H1 (cell line): Measurements from ENCODE around the gene CARD18. TPM values are rescaled to one million over a fixed set of nuclear protein-coding genes. Genes with fewer than 3 reads are reported as not detected.

Experiments used
- CTCF ChIA-PET: fragments of 300-600 bp; sonication (Branson Sonifier 250); formaldehyde crosslinking; loops from one replicate; lab custom pipeline; 2021; ENCODE audit not compliant: partially characterized antibody; lab: Charles Lee
- POLR2A ChIA-PET: fragments of 300-600 bp; sonication (Branson Sonifier 250); formaldehyde crosslinking; loops from one replicate; lab custom pipeline; 2021; ENCODE audit warnings: inconsistent platforms; ENCODE audit not compliant: partially characterized antibody; lab: Charles Lee
- DNase-seq, 2 experiments: peaks; one replicate each; pipeline versions ENCODE4 v3.0.0 to v3.0.0-alpha.2; 2010 to 2022; ENCODE audit warnings: low spot score in 2 of 2, low read depth in 1 of 2, mixed read lengths in 1 of 2
- FAIRE-seq: peaks from 2 replicates; lab custom pipeline; 2011; peaks lifted over from hg19 to GRCh38; lab: Jason Lieb, UNC
- H2AFZ ChIP-seq: 2 replicates; pipeline ENCODE4 v1.8.1; 2012; ENCODE audit warnings: low read length, inconsistent platforms
- H2AK5ac ChIP-seq: 2 replicates; pipeline ENCODE4 v1.6.1; 2013; ENCODE audit warnings: low read depth, low read length
- H2BK120ac ChIP-seq: replicated peaks from 2 replicates; pipeline ENCODE3; 2013; ENCODE audit warnings: low read depth, low read length, inconsistent platforms
- H2BK12ac ChIP-seq: 2 replicates; pipeline ENCODE4 v1.6.1; 2013; ENCODE audit warnings: low read depth, low read length
- H2BK15ac ChIP-seq: 2 replicates; pipeline ENCODE4 v1.6.1; 2013; ENCODE audit warnings: low read length
- H2BK20ac ChIP-seq: 2 replicates; pipeline ENCODE4 v1.6.1; 2013; ENCODE audit warnings: low read length
- H2BK5ac ChIP-seq: 2 replicates; pipeline ENCODE4 v1.6.1; 2013; ENCODE audit warnings: low read depth, low read length
- H3K14ac ChIP-seq: 2 replicates; pipeline ENCODE4 v1.6.1; 2013; ENCODE audit warnings: inconsistent platforms; ENCODE audit not compliant: insufficient read length
- H3K18ac ChIP-seq: 2 replicates; pipeline ENCODE4 v1.6.1; 2013; ENCODE audit warnings: low read length; ENCODE audit errors: extremely low read depth
- H3K23ac ChIP-seq: 2 replicates; pipeline ENCODE4 v1.6.1; 2013; ENCODE audit warnings: inconsistent platforms; ENCODE audit not compliant: insufficient read length
- H3K23me2 ChIP-seq: 2 replicates; pipeline ENCODE4 v1.6.1; 2013; ENCODE audit warnings: low read depth, low read length
- H3K27ac ChIP-seq: 2 replicates; pipeline ENCODE4 v1.6.1; 2011; ENCODE audit warnings: low read depth, low read length, inconsistent platforms
- H3K27me3 ChIP-seq, 4 experiments: replicated peaks in 1 of 4; 1 replicate in 1 of 4; 2 replicates in 3 of 4; pipeline versions ENCODE4 v1.6.1 to v1.8.1; 2011 to 2013; ENCODE audit warnings: low read length in 3 of 4, mild to moderate bottlenecking in 3 of 4, inconsistent platforms in 2 of 4, mixed read lengths in 2 of 4, moderate library complexity in 1 of 4; ENCODE audit not compliant: control insufficient read depth in 3 of 4, insufficient read depth in 3 of 4; ENCODE audit errors: extremely low read depth in 1 of 4
- H3K36me3 ChIP-seq, 4 experiments: 2 replicates each; pipeline versions ENCODE4 v1.6.1 to v1.8.1; 2011 to 2013; ENCODE audit warnings: mild to moderate bottlenecking in 4 of 4, low read length in 3 of 4, moderate library complexity in 2 of 4, control low read depth in 1 of 4, inconsistent platforms in 1 of 4; ENCODE audit not compliant: insufficient read depth in 4 of 4, control insufficient read depth in 2 of 4
- H3K4ac ChIP-seq: replicated peaks from 2 replicates; pipeline ENCODE3; 2013; ENCODE audit warnings: low read length, low read depth, mixed read lengths, inconsistent platforms; ENCODE audit not compliant: insufficient read length
- H3K4me1 ChIP-seq, 4 experiments: replicated peaks in 1 of 4; 1 replicate in 1 of 4; 2 replicates in 3 of 4; pipeline versions ENCODE4 v1.6.1 to v1.8.1; 2011 to 2013; ENCODE audit warnings: low read length in 3 of 4, inconsistent platforms in 2 of 4, mixed read lengths in 1 of 4; ENCODE audit not compliant: insufficient read depth in 4 of 4, control insufficient read depth in 3 of 4
- H3K4me2 ChIP-seq, 2 experiments: 2 replicates each; pipeline versions ENCODE4 v1.6.1 to v1.8.1; 2011 to 2013; ENCODE audit warnings: low read depth in 2 of 2, low read length in 2 of 2, control low read depth in 1 of 2, inconsistent platforms in 1 of 2, mild to moderate bottlenecking in 1 of 2; ENCODE audit not compliant: insufficient read depth in 1 of 2
- H3K4me3 ChIP-seq, 4 experiments: fragments of 200-600, 300-600 bp in 1 of 4; sonication (generic), shearing (Covaris generic), sonication (Bioruptor Twin) in 1 of 4; 2 replicates each; pipeline versions ENCODE4 v1.5.1 to v1.8.1; 2011 to 2016; ENCODE audit warnings: low read length in 4 of 4, low read depth in 3 of 4, control low read depth in 2 of 4, inconsistent platforms in 2 of 4, mild to moderate bottlenecking in 2 of 4, mixed read lengths in 1 of 4, moderate library complexity in 1 of 4; ENCODE audit not compliant: insufficient read depth in 2 of 4; ENCODE audit errors: extremely low read depth in 1 of 4
- H3K56ac ChIP-seq: replicated peaks from 2 replicates; pipeline ENCODE3; 2013; ENCODE audit warnings: low read depth, mild to moderate bottlenecking, mixed read lengths, low read length, inconsistent platforms; ENCODE audit not compliant: insufficient read length
- H3K79me1 ChIP-seq: 2 replicates; pipeline ENCODE4 v1.6.1; 2013; ENCODE audit warnings: low read depth, low read length, control low read depth
- H3K79me2 ChIP-seq, 2 experiments: 2 replicates each; pipeline versions ENCODE4 v1.6.1 to v1.8.1; 2012 to 2013; ENCODE audit warnings: low read length in 2 of 2, mild to moderate bottlenecking in 2 of 2, inconsistent platforms in 1 of 2; ENCODE audit not compliant: insufficient read depth in 2 of 2, control insufficient read depth in 1 of 2
- H3K9ac ChIP-seq, 4 experiments: replicated peaks in 1 of 4; 1 replicate in 1 of 4; 2 replicates in 3 of 4; pipeline versions ENCODE4 v1.6.1 to v1.8.1; 2011 to 2013; ENCODE audit warnings: low read depth in 3 of 4, low read length in 3 of 4, control low read depth in 2 of 4, mild to moderate bottlenecking in 2 of 4, moderate library complexity in 2 of 4, inconsistent platforms in 1 of 4; ENCODE audit errors: extremely low read depth in 1 of 4
- H3K9me3 ChIP-seq, 2 experiments: 2 replicates each; pipeline versions ENCODE4 v1.6.1 to v1.8.1; 2012 to 2013; ENCODE audit warnings: mild to moderate bottlenecking in 2 of 2, moderate library complexity in 2 of 2, control low read depth in 1 of 2, inconsistent platforms in 1 of 2, low read depth in 1 of 2, low read length in 1 of 2, mixed read lengths in 1 of 2; ENCODE audit not compliant: insufficient read depth in 2 of 2
- H4K20me1 ChIP-seq, 2 experiments: replicated peaks in 1 of 2; 2 replicates each; pipeline versions ENCODE3 to v1.8.1; 2011 to 2013; ENCODE audit warnings: inconsistent platforms in 2 of 2, low read length in 2 of 2, mild to moderate bottlenecking in 1 of 2; ENCODE audit not compliant: insufficient read depth in 2 of 2, control insufficient read depth in 1 of 2
- H4K5ac ChIP-seq: 2 replicates; pipeline ENCODE4 v1.6.1; 2013; ENCODE audit warnings: low read length, low read depth, mixed read lengths, inconsistent platforms; ENCODE audit not compliant: insufficient read length
- H4K8ac ChIP-seq: 2 replicates; pipeline ENCODE4 v1.8.0; 2013; ENCODE audit warnings: mild to moderate bottlenecking, moderate library complexity, low read length, inconsistent platforms; ENCODE audit not compliant: insufficient read depth; ENCODE audit errors: extremely low read depth
- H4K91ac ChIP-seq: replicated peaks from 2 replicates; pipeline ENCODE3; 2013; ENCODE audit warnings: low read length, mixed read lengths, inconsistent platforms; ENCODE audit not compliant: insufficient read length
- CEBPB ChIP-seq: IDR thresholded peaks from 2 replicates; pipeline ENCODE4 v1.6.1; 2012; ENCODE audit warnings: low read depth, low read length
- CHD2 ChIP-seq: IDR thresholded peaks from 2 replicates; pipeline ENCODE4 v1.6.1; 2012; ENCODE audit warnings: low read length, improper control_type of control experiment
- EZH2 ChIP-seq: fragments of 200-600 bp; sonication (generic); IDR thresholded peaks from 2 replicates; pipeline ENCODE4 v1.7.1; 2012; ENCODE audit warnings: low read depth, mild to moderate bottlenecking, moderate library complexity, low read length, inconsistent platforms; ENCODE audit not compliant: severe bottlenecking
- NANOG ChIP-seq: IDR thresholded peaks from 2 replicates; pipeline ENCODE4 v1.6.1; 2011; ENCODE audit warnings: low read length, low read depth, mild to moderate bottlenecking, inconsistent platforms; ENCODE audit not compliant: insufficient read depth, poor library complexity, severe bottlenecking
- RXRA ChIP-seq: IDR thresholded peaks from 2 replicates; pipeline ENCODE4 v1.6.1; 2011; ENCODE audit warnings: low read depth, mild to moderate bottlenecking, low read length, moderate library complexity; ENCODE audit not compliant: insufficient read depth
- SIX5 ChIP-seq: IDR thresholded peaks from 2 replicates; pipeline ENCODE4 v1.6.1; 2011; ENCODE audit warnings: mild to moderate bottlenecking, low read depth, low read length
- SP2 ChIP-seq: IDR thresholded peaks from 2 replicates; pipeline ENCODE4 v1.6.1; 2012; ENCODE audit warnings: mild to moderate bottlenecking, low read length, inconsistent platforms
- TAF1 ChIP-seq: IDR thresholded peaks from 2 replicates; pipeline ENCODE4 v1.6.1; 2011; ENCODE audit warnings: mild to moderate bottlenecking, low read depth, low read length
- ZNF274 ChIP-seq: IDR thresholded peaks from 2 replicates; pipeline ENCODE4 v1.7.0; 2012; ENCODE audit warnings: low read length, borderline replicate concordance; ENCODE audit errors: extremely low read depth
- WGBS, 2 experiments: shearing (Covaris generic) in 1 of 2; methylation state at CpG; one replicate each; pipeline versions ENCODE4 v1.1.6 to v1.1.7; 2013 to 2015; ENCODE audit warnings: low lambda C conversion rate in 2 of 2, mixed read lengths in 2 of 2, inconsistent platforms in 1 of 2, low coverage in 1 of 2, missing lambda C conversion rate in 1 of 2; ENCODE audit not compliant: insufficient replicate concordance in 2 of 2, insufficient coverage in 1 of 2, insufficient read length in 1 of 2; ENCODE audit errors: extremely low coverage in 1 of 2, missing lambda C conversion rate in 1 of 2; 5-methylcytosine and 5-hydroxymethylcytosine counted together
- polyA plus RNA-seq, 7 experiments: library from polyadenylated mRNA; depleted of rRNA in 3 of 7; stranded (reverse) in 5 of 7; unstranded in 2 of 7; fragments of >200 nt in 5 of 7; fragments of 200-250 nt in 2 of 7; gene quantifications; 1 replicate in 5 of 7; 2 replicates in 1 of 7; 4 replicates in 1 of 7; pipeline versions ENCODE4 v1.2.1 to v1.2.3, GENCODE V29; 2011 to 2013; ENCODE audit warnings: missing spikeins in 2 of 7, mixed read lengths in 2 of 7
- total RNA-seq: library from RNA; stranded (reverse); fragmentation: NEBNext Ultra II Directional; extraction: Animal tissue kit (Norgen Biotek cat#: 25700); gene quantifications from 2 replicates; pipeline ENCODE4 v1.2.1, GENCODE V29; 2021
- TF ChIP-seq, protein P1 (sequence below): IDR thresholded peaks from 2 replicates; pipeline ENCODE4 v1.6.1; 2012; ENCODE audit warnings: inconsistent platforms

The CARD18 gene
- total and polyA plus RNA-seq, 2 of the 8 experiments (the other 6 are each of a cell fraction or from before 2014, with no cell fraction given) = not detected

DNA sequence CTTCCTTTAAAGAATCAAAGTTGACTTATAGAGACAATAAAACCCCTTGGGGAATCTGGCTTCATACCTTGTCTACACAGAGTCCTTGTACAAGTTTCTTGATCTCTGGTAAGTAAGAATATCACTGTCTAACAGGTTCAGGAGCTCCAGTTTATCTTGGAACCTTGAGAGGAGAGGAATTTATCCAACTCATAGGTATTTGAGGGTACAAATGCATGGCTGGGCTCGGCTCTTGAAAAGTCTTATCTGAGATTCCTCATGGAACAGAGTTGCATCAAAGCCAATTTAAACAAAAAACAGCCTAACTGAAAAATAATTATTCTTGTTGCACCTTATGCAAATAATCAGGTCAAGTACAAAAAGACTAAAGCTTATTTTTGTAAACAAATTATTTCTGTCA, 33.4 kb downstream of the CARD18 start:
- H4K5ac ChIP-seq = no peak overlapping the region
- no peaks in the 10 kb centered on the region for H3K79me1 ChIP-seq
- FAIRE-seq = no peak
- H3K4me3 ChIP-seq = no peak overlapping the region
- no peak overlapping the region for H2BK5ac ChIP-seq
- no peak overlapping the region for H2BK120ac ChIP-seq
- no peak overlapping the region for H3K18ac ChIP-seq
- H4K8ac ChIP-seq = no peak overlapping the region
- H3K4me2 ChIP-seq = no peak overlapping the region
- H4K91ac ChIP-seq = no peak overlapping the region
- no peaks in the 10 kb centered on the region for H3K23me2 ChIP-seq
- POLR2A ChIA-PET = no interaction called here
- TF ChIP-seq CEBPB = no peak
- TF ChIP-seq EZH2 = no peak
- no peak for TF ChIP-seq TAF1
- no peak for TF ChIP-seq ZNF274
- TF ChIP-seq SP2 = no peak
- TF ChIP-seq, protein P1, sequence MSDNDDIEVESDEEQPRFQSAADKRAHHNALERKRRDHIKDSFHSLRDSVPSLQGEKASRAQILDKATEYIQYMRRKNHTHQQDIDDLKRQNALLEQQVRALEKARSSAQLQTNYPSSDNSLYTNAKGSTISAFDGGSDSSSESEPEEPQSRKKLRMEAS = no peak
- TF ChIP-seq SIX5 = no peak
- TF ChIP-seq CHD2 = no peak
- no peak for TF ChIP-seq RXRA
- TF ChIP-seq NANOG = no peak
- TF ChIP-seq, all 59 proteins: peak for 0
- H2BK20ac ChIP-seq = no peak overlapping the region
- H3K56ac ChIP-seq = no peak overlapping the region
- H3K27ac ChIP-seq = no peak overlapping the region
- H3K9ac ChIP-seq = no peak overlapping the region
- H2AFZ ChIP-seq = no peak overlapping the region
- no peak for DNase-seq
- H2BK15ac ChIP-seq = no peak overlapping the region
- CTCF ChIA-PET = interaction anchor here (0.7 kb wide), 1 partner anchor 813 kb away, joined by 3 read pairs; no protein-coding TSS in a partner anchor
- H3K4me1 ChIP-seq = no peaks in the 10 kb centered on the region
- H3K9me3 ChIP-seq = peaks cover 0 to 5% of the 10 kb centered on the region in 2 experiments; a peak in 1 of 4 replicates
- no peak overlapping the region for H2BK12ac ChIP-seq
- H3K36me3 ChIP-seq = no peaks in the 10 kb centered on the region
- H3K27me3 ChIP-seq = no peaks in the 10 kb centered on the region
- 89% methylated on average over 1 of the region's 1 CpG; no CpG with 5 or more reads in 1 of the 2 experiments for WGBS, 2 experiments
- no peak overlapping the region for H2AK5ac ChIP-seq
- H3K4ac ChIP-seq = no peak overlapping the region
- no peaks in the 10 kb centered on the region for H4K20me1 ChIP-seq
- no peaks in the 10 kb centered on the region for H3K79me2 ChIP-seq
- no peak overlapping the region for H3K14ac ChIP-seq
- no peak overlapping the region for H3K23ac ChIP-seq
